HepG2 (cell line): Measurements from ENCODE around the gene SLC51B. TPM values are rescaled to one million over a fixed set of nuclear protein-coding genes. Genes with fewer than 3 reads are reported as not detected.
A peak's percentile ranks its signal among the peaks of the same experiment; 100 is the strongest.

Source experiments
- ADNP ChIP-seq: sonication (generic); formaldehyde crosslinking; IDR thresholded peaks from 2 replicates; pipeline ENCODE4 v1.4.0; 2020; ENCODE audit warnings: missing genetic modification reagents
- AKNA ChIP-seq: sonication (generic); formaldehyde crosslinking; IDR thresholded peaks from 2 replicates; pipeline ENCODE4 v1.4.0; 2020; ENCODE audit warnings: missing genetic modification reagents, borderline replicate concordance
- CHD4 ChIP-seq: fragments of 200-600 bp; sonication (generic); IDR thresholded peaks from 2 replicates; pipeline ENCODE4 v1.7.0; 2017; ENCODE audit warnings: mild to moderate bottlenecking, low read length, borderline replicate concordance
- GFI1 ChIP-seq: sonication (generic); formaldehyde crosslinking; IDR thresholded peaks from 2 replicates; pipeline ENCODE4 v1.5.0; 2020; ENCODE audit warnings: missing genetic modification reagents, mild to moderate bottlenecking, borderline replicate concordance
- HHEX ChIP-seq: IDR thresholded peaks from 2 replicates; pipeline ENCODE4 v1.6.1; 2016; ENCODE audit warnings: control low read depth
- KDM3A ChIP-seq: IDR thresholded peaks from 2 replicates; pipeline ENCODE4 v1.6.1; 2018; ENCODE audit warnings: low read depth, missing compliant biosample characterization
- NFYC ChIP-seq: IDR thresholded peaks from 2 replicates; pipeline ENCODE4 v1.6.1; 2016; ENCODE audit warnings: missing genetic modification reagents, missing compliant biosample characterization
- NKX3-1 ChIP-seq: sonication (generic); formaldehyde crosslinking; IDR thresholded peaks from 2 replicates; pipeline ENCODE4 v1.5.0; 2020; ENCODE audit warnings: missing genetic modification reagents
- NR0B2 ChIP-seq: sonication (generic); formaldehyde crosslinking; IDR thresholded peaks from 2 replicates; pipeline ENCODE4 v1.4.0; 2020; ENCODE audit warnings: mild to moderate bottlenecking, missing genetic modification reagents
- RARG ChIP-seq: sonication (generic); formaldehyde crosslinking; IDR thresholded peaks from 2 replicates; pipeline ENCODE4 v1.4.0; 2020; ENCODE audit warnings: low read depth, mild to moderate bottlenecking, missing genetic modification reagents
- SMARCC2 ChIP-seq: fragments of 450-650 bp; IDR thresholded peaks from 2 replicates; pipeline ENCODE4 v1.6.1; 2017; ENCODE audit warnings: antibody characterized with exemption, mild to moderate bottlenecking
- SMYD3 ChIP-seq: sonication (generic); formaldehyde crosslinking; IDR thresholded peaks from 2 replicates; pipeline ENCODE4 v1.8.1; 2023; ENCODE audit warnings: mild to moderate bottlenecking, missing genetic modification reagents
- TARDBP ChIP-seq: sonication (generic); formaldehyde crosslinking; IDR thresholded peaks from 2 replicates; pipeline ENCODE4 v1.8.0; 2022; ENCODE audit warnings: mild to moderate bottlenecking, missing genetic modification reagents
- THAP9 ChIP-seq: sonication (generic); formaldehyde crosslinking; IDR thresholded peaks from 2 replicates; pipeline ENCODE4; 2020; ENCODE audit warnings: missing genetic modification reagents, mild to moderate bottlenecking, borderline replicate concordance
- THRA ChIP-seq: sonication (generic); formaldehyde crosslinking; IDR thresholded peaks from 2 replicates; pipeline ENCODE4 v1.4.0; 2020; ENCODE audit warnings: missing genetic modification reagents, borderline replicate concordance
- ZNF17 ChIP-seq: sonication (generic); formaldehyde crosslinking; IDR thresholded peaks from 2 replicates; pipeline ENCODE4 v1.5.0; 2020; ENCODE audit warnings: mild to moderate bottlenecking, missing genetic modification reagents
- ZNF33A ChIP-seq: sonication (generic); formaldehyde crosslinking; IDR thresholded peaks from 2 replicates; pipeline ENCODE4 v1.5.1; 2020; ENCODE audit warnings: missing genetic modification reagents, mild to moderate bottlenecking, moderate library complexity, borderline replicate concordance
- ZNF547 ChIP-seq: sonication (generic); formaldehyde crosslinking; IDR thresholded peaks from 2 replicates; pipeline ENCODE4 v1.5.1; 2020; ENCODE audit warnings: mild to moderate bottlenecking, missing genetic modification reagents
- ZNF891 ChIP-seq: sonication (generic); formaldehyde crosslinking; IDR thresholded peaks from 2 replicates; pipeline ENCODE4 v1.5.0; 2020; ENCODE audit warnings: mild to moderate bottlenecking, missing genetic modification reagents
- ZSCAN9 ChIP-seq: IDR thresholded peaks from 2 replicates; pipeline ENCODE4 v1.6.1; 2016; ENCODE audit warnings: borderline replicate concordance
- polyA plus RNA-seq, 8 experiments: library from polyadenylated mRNA; depleted of rRNA in 3 of 8; stranded (reverse) in 7 of 8; unstranded in 1 of 8; fragments of >200 nt; fragmentation: Illumina TruSeq in 4 of 8; extraction: Trizol in 4 of 8; gene quantifications; 2 replicates each; pipeline versions ENCODE4 v1.2.1 to v1.2.3, GENCODE V29; 2011 to 2016; ENCODE audit warnings: low read depth in 4 of 8, missing spikeins in 1 of 8, mixed read lengths in 1 of 8; ENCODE audit not compliant: insufficient read depth in 1 of 8
- total RNA-seq, 5 experiments: library from RNA; depleted of rRNA; stranded (reverse); fragments of >200 nt; fragmentation: Illumina TruSeq; extraction: Trizol; gene quantifications; 2 replicates each; pipeline ENCODE4 v1.2.3, GENCODE V29; 2016; ENCODE audit warnings: low read depth in 1 of 5

SLC51B gene
- total and polyA plus RNA-seq, 2 of the 13 experiments (the other 11 are each of a cell fraction or from before 2014, with no cell fraction given): 14.9 to 17.1 TPM

GRCh38 chr15:65044724-65045481, at the start of gene SLC51B (continued):
- TF ChIP-seq HHEX: no peak; the same call in 1 of the 2 replicates
- TF ChIP-seq THRA (CRISPR knock-in tag): peak; percentile 93
- peak; percentile 31; the same call in 1 of the 2 replicates for TF ChIP-seq ZSCAN9 (CRISPR knock-in tag)
- TF ChIP-seq KDM3A (CRISPR knock-in tag): peak; percentile 77; the same call in 1 of the 2 replicates
- TF ChIP-seq ZNF33A (CRISPR knock-in tag): no peak
- TF ChIP-seq AKNA (CRISPR knock-in tag): no peak
- TF ChIP-seq GFI1 (CRISPR knock-in tag): peak; percentile 75; the same call in 1 of the 2 replicates
- TF ChIP-seq NFYC (CRISPR knock-in tag): no peak
- peak; percentile 80; the same call in 1 of the 2 replicates for TF ChIP-seq CHD4
- TF ChIP-seq SMARCC2: no peak
- TF ChIP-seq NR0B2 (CRISPR knock-in tag): no peak; the same call in 1 of the 2 replicates
- no peak for TF ChIP-seq THAP9 (CRISPR knock-in tag)
- no peak for TF ChIP-seq ZNF547 (CRISPR knock-in tag)
- TF ChIP-seq ZNF891 (CRISPR knock-in tag): peak; percentile 72; the same call in 1 of the 2 replicates
- no peak for TF ChIP-seq SMYD3
- TF ChIP-seq NKX3-1 (CRISPR knock-in tag): no peak; the same call in 1 of the 2 replicates
- TF ChIP-seq ZNF17: no peak
- TF ChIP-seq RARG: no peak
- TF ChIP-seq ADNP (CRISPR knock-in tag): no peak
- peak; percentile 71 for TF ChIP-seq TARDBP (CRISPR knock-in tag)
